ENCODE measurements around the gene ZBTB38. TPM values are rescaled to one million over a fixed set of nuclear protein-coding genes. Genes with fewer than 3 reads are reported as not detected.

The ZBTB38 gene
- total and polyA plus RNA-seq, 2 of the 13 experiments (the other 11 are each of a cell fraction or from before 2014, with no cell fraction given), result 26.8 to 51.7 TPM

- H3K27me3 ChIP-seq (ENCODE audit: control insufficient read depth in 1 of 2, insufficient read depth in 2 of 2, low read length in 2 of 2), result no peaks in the 10 kb centered on the region; a peak in 1 of 5 replicates
- no TSS peak for BruUV-seq (replicated peaks)
- in situ Hi-C loops (cut with HindIII; ENCODE audit: extremely low pct_ligation_motif_present, low pct_unique_long_range_greater_than_20kb) (no loop called here), intact Hi-C loops (cut with micrococcal nuclease; ENCODE audit: unreplicated experiment) (no loop called here)
- 57% methylated on average over 6 of the region's 6 CpGs for WGBS (ENCODE audit: low lambda C conversion rate)
- H3K79me2 ChIP-seq (ENCODE audit: insufficient read depth, low read length), result no peaks in the 10 kb centered on the region
- no peak overlapping the region for H2AFZ ChIP-seq (ENCODE audit: low read length)
- no peak overlapping the region for H3K9ac ChIP-seq (ENCODE audit: insufficient read depth, low read depth, low read length)
- no peaks in the 10 kb centered on the region for H4K20me1 ChIP-seq (ENCODE audit: insufficient read depth, low read length)
- no peak for ATAC-seq
- POLR2A ChIA-PET, result no interaction called here
- H3K27ac ChIP-seq (ENCODE audit: extremely low read length, insufficient read depth, low read length), result no peak overlapping the region
- TF ChIP-seq CENPBD1 (CRISPR knock-in tag; IDR thresholded peaks at IDR 0.05; ENCODE audit: borderline replicate concordance, low read depth) (no peak), ZFYVE20 (CRISPR knock-in tag; IDR thresholded peaks at IDR 0.05; ENCODE audit: borderline replicate concordance, low read depth) (no peak), E2F1 (CRISPR knock-in tag; IDR thresholded peaks at IDR 0.05) (no peak), BHLHE40 (IDR thresholded peaks at IDR 0.05; ENCODE audit: low read length) (no peak), CREB3 (CRISPR knock-in tag; IDR thresholded peaks at IDR 0.05) (no peak), E2F2 (CRISPR knock-in tag; IDR thresholded peaks at IDR 0.05; ENCODE audit: borderline replicate concordance) (no peak), ZFP62 (CRISPR knock-in tag; IDR thresholded peaks at IDR 0.05) (no peak), ZNF124 (CRISPR knock-in tag; IDR thresholded peaks at IDR 0.05) (no peak), ZNF556 (CRISPR knock-in tag; IDR thresholded peaks at IDR 0.05; ENCODE audit: borderline replicate concordance) (no peak), FOXA1 (IDR thresholded peaks at IDR 0.05) (no peak), FOXA1 (CRISPR knock-in tag; IDR thresholded peaks at IDR 0.05) (no peak), NR2F2 (IDR thresholded peaks at IDR 0.05; ENCODE audit: borderline replicate concordance, low read depth) (no peak), NAIF1 (CRISPR knock-in tag; IDR thresholded peaks at IDR 0.05; ENCODE audit: borderline replicate concordance) (no peak)
- no peaks in the 10 kb centered on the region for H3K9me3 ChIP-seq (ENCODE audit: low read length)
- no peaks in the 10 kb centered on the region for H3K4me1 ChIP-seq (ENCODE audit: insufficient read depth, low read length)
- no peak overlapping the region for H3K4me3 ChIP-seq (replicated peaks in 1 of 3; ENCODE audit: insufficient read depth in 1 of 3, low read depth in 2 of 3, low read length in 3 of 3)
- H3K4me2 ChIP-seq (ENCODE audit: low read depth, low read length), result no peak overlapping the region
- no peaks in the 10 kb centered on the region for H3K36me3 ChIP-seq (replicated peaks in 1 of 2; ENCODE audit: control insufficient read depth in 1 of 2, insufficient read depth in 2 of 2, low read length in 2 of 2)
- no peak for DNase-seq (ENCODE audit: low spot score)
- CTCF ChIA-PET (ENCODE audit: low intra/inter-chr PET ratio, low total read pairs), result no interaction called here
- FAIRE-seq, result no peak
Observed at GRCh38 chr3:141353652-141354495, 14.4 kb upstream of the ZBTB38 start.

Measured in HepG2 (cell line).